AG09309 (cell line): ENCODE data around the gene AKNA.

Experiments
- DNase-seq: peaks from one replicate; pipeline ENCODE4 v3.0.0-alpha.2; 2010; ENCODE audit warnings: low read depth
- H3K4me3 ChIP-seq: 2 replicates; pipeline ENCODE4 v1.5.1; 2011; ENCODE audit warnings: mild to moderate bottlenecking, low read depth, low read length, moderate library complexity; ENCODE audit not compliant: control insufficient read depth
- TF ChIP-seq, protein P1 (sequence below): IDR thresholded peaks from 2 replicates; pipeline ENCODE4 v1.5.1; 2011; ENCODE audit warnings: mild to moderate bottlenecking, low read depth, low read length, inconsistent platforms; ENCODE audit not compliant: insufficient read depth, control insufficient read depth; ENCODE audit errors: missing control alignments

The AKNA gene

DNA sequence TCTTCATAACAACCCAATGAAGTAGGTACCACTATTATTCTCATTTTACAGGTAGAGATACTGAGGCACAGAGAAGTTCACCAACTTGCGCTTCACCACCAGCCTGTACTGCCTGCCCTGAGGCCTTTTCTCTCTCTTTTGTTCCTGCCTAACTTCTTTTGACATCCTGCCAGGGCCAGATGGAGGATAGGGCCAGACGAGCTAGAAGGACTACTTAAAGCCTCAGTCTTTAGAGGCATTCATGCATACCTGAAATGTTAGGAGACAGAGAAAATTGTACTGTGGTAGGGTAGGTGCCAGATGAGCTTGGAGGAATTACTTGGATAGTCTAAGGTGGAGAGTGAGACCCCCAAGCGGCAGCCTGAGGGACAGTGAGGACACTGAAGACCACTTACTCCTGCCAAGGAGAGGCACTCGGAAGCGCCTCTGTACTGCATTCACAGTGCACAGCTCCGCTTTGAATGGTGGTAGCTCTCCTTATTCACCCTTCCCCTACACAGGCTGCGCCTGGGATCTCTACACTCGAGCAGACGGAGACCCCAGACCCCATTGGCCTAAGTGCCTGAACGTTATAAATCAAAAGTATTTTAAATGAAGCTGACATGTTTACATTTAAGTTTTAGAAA, 71.1 kb downstream of the AKNA start:
- DNase-seq = no peak
- TF ChIP-seq, protein P1, sequence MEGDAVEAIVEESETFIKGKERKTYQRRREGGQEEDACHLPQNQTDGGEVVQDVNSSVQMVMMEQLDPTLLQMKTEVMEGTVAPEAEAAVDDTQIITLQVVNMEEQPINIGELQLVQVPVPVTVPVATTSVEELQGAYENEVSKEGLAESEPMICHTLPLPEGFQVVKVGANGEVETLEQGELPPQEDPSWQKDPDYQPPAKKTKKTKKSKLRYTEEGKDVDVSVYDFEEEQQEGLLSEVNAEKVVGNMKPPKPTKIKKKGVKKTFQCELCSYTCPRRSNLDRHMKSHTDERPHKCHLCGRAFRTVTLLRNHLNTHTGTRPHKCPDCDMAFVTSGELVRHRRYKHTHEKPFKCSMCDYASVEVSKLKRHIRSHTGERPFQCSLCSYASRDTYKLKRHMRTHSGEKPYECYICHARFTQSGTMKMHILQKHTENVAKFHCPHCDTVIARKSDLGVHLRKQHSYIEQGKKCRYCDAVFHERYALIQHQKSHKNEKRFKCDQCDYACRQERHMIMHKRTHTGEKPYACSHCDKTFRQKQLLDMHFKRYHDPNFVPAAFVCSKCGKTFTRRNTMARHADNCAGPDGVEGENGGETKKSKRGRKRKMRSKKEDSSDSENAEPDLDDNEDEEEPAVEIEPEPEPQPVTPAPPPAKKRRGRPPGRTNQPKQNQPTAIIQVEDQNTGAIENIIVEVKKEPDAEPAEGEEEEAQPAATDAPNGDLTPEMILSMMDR = no peak

GRCh38 chr9:114315723-114316363, 71.9 kb downstream of the AKNA start:
- no peak overlapping the region for H3K4me3 ChIP-seq
- TF ChIP-seq, protein P1 = no peak
- DNase-seq = no peak

More for the DNA sequence above, 71.1 kb downstream of the AKNA start:
- H3K4me3 ChIP-seq = no peak overlapping the region

- H3K4me3 ChIP-seq = no peak overlapping the region
- TF ChIP-seq, protein P1 = no peak
- no peak for DNase-seq
Measured at GRCh38 chr9:114314881-114315722, 72.7 kb downstream of the AKNA start.

DNA sequence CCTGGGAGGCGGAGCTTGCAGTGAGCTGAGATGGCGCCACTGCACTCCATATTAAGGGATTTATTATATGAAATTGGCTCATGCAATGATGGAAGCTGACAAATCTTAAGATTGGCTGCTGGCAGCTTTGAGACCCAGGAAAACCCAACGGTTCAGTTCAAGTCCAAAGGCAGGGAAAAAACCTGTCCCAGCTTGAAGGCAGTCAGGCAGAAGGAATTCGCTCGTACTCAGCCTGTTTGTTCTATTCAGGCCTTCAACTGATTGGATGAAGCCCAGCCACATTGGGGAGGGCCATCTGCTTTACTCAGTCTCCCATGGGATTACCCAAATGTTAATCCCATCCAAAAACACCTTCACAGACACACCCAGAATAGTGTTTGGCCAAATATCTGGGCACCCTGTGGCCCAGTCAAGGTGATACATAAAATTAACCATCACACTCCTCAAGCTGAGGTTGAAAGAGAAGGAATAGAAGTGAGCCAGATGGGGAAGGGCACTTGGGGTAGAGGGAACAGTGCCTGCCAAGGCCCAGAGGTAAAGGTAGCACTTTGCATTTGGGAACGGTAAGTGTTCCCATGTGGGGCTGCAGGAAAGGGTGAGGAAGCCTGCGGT, 73.4 kb downstream of the AKNA start:
- no peak overlapping the region for H3K4me3 ChIP-seq
- no peak for DNase-seq
- TF ChIP-seq, protein P1 = no peak

- no peak for DNase-seq
- TF ChIP-seq, protein P1 = no peak
- no peak overlapping the region for H3K4me3 ChIP-seq
Measured at GRCh38 chr9:114313186-114313585, 74.6 kb downstream of the AKNA start.

GRCh38 chr9:114312513-114312875, 75.3 kb downstream of the AKNA start:
- no peak for DNase-seq
- TF ChIP-seq, protein P1 = no peak
- no peak overlapping the region for H3K4me3 ChIP-seq
